ENCODE data around the gene GALNT9.

DNA sequence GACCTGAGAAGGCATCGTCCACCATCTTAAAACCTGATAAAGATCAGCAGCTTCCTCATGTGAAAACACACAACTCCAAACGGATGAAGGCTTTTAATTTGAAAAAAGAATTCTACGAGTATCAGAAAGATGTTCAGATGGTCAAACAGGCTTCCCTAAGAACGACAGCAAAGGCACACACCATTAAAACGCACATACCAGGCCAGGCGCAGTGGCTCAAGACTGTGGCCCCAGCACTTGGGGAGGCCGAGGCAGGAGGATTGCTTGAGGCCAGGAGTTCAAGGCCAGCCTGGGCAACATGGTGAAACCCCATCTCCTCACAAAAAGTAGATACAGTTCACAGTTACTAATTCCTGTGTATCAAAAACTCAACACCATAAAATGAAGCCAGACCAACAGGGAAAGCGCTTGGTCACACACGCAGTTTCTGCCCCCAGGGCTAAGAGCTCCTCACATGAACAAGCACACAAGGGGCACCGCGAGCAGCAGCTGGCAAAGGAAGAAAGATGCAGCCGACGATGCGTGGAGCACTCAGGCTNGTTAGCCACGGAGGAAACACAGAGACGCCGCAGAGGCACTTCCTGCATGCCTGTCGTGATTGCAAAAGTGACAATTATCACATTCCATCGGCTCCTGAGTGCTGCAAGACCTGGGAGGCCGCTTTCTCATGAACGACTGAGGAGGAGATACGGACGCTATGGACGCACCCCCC lies 107.1 kb downstream of the GALNT9 start:
- TF ChIP-seq, protein P1, sequence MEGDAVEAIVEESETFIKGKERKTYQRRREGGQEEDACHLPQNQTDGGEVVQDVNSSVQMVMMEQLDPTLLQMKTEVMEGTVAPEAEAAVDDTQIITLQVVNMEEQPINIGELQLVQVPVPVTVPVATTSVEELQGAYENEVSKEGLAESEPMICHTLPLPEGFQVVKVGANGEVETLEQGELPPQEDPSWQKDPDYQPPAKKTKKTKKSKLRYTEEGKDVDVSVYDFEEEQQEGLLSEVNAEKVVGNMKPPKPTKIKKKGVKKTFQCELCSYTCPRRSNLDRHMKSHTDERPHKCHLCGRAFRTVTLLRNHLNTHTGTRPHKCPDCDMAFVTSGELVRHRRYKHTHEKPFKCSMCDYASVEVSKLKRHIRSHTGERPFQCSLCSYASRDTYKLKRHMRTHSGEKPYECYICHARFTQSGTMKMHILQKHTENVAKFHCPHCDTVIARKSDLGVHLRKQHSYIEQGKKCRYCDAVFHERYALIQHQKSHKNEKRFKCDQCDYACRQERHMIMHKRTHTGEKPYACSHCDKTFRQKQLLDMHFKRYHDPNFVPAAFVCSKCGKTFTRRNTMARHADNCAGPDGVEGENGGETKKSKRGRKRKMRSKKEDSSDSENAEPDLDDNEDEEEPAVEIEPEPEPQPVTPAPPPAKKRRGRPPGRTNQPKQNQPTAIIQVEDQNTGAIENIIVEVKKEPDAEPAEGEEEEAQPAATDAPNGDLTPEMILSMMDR (conservative IDR thresholded peaks at IDR 0.05 in 1 of 2, IDR thresholded peaks at IDR 0.05 in 1 of 2; ENCODE audit: extremely low read depth in 1 of 2, insufficient read depth in 1 of 2, low read depth in 1 of 2, low read length in 2 of 2): no peak
- no peak for TF ChIP-seq EZH2 (IDR thresholded peaks at IDR 0.05; ENCODE audit: borderline replicate concordance, low read length)

All from mammary epithelial cell (primary cell).